Activated CD4-positive, alpha-beta T cell treated with anti-CD3 and anti-CD28 coated beads for 1 hour (primary cell): Measurements from ENCODE around the gene ENTPD5.
A peak's percentile ranks its signal among the peaks of the same experiment; 100 is the strongest.
"Not testable (repeated sequence)": the region's sequence is repeated elsewhere in the genome, so short reads cannot be mapped to it uniquely, and the experiment has no call there.

ENCODE experiments used
- DNase-seq: peaks from one replicate; pipeline ENCODE4 v3.0.0-alpha.2; 2020

ENTPD5 gene

DNA sequence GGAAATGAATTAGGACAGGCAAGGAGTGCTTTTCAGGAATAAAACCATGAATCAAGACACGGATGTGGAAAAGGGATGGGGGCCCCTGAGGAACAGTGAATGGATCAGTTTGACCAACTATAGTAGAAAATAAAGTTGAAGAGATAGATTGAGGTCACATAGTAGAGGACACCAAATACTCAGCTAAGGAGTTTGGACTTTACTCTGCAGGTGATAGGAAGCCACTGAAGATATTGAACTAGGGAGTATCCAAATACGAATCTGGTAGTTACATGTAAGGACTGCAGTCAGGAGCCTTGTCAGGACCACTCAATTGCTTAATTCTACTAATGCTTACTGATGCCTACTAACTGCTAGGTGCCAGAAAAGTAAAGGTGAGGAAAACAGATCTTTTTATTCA is 20.4 kb downstream of the ENTPD5 start:
- no peak for DNase-seq

DNA sequence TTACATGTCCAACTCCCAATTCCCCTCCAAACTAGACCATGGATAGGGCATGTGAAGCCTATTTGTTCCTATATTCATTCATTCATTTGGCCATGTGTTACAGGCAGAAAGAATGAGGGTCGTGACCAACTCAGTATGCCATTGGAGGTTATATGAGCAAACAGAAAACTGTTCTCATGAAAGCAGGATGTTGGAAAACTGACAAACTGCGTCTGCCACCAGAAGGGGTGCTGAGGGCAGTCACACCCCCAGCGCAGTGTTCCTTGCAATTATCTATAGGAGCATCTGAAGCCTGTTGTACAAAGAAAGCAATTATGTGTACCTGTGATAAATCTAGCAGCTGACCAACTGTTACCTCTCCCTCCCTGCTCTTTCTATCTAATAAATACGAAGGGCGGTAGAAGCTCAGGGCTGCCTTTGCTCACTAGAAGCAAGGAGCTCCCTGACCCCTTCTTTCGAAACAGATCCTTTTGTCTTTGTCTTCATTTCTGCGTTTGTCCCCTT is 21.1 kb downstream of the ENTPD5 start:
- DNase-seq = no peak

DNA sequence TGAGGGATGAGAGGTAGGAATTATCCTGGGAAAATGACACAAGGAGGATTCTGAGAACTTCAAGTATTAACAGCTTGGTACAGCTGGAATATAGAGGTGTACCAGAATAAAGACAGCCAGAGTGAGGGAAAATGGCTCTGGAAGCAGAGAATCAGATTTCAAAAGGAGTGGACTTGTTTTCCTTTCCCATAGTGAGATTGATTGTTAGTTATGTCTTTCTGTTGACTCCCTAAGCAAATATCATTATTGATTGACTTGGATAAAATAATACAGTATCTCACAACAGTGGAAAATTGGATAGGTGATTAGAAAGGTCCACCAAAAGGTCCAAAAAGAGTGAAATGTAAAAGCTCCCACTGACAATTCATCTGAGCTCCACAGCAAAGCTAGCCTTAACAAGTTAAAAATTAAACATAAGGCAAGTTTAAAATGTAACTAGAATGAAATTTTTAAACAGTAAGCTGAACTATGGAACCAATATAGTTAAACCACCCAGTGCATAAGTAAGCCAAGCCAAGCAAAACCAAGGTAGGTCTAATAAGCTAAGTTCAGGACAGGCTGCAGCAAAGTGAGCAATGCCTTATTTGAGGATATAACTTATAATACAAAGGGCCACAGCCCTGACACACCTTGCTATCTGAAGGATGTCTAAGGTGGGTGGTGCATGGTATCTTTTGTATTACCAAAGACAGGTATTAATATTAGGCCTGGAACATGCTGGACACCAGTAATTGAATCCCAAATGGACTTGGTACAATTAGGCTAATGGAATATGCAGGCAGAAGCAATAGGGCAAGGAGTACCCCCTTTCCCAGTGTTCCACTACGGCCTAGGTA is 21.8 kb downstream of the ENTPD5 start:
- DNase-seq = no peak

DNA sequence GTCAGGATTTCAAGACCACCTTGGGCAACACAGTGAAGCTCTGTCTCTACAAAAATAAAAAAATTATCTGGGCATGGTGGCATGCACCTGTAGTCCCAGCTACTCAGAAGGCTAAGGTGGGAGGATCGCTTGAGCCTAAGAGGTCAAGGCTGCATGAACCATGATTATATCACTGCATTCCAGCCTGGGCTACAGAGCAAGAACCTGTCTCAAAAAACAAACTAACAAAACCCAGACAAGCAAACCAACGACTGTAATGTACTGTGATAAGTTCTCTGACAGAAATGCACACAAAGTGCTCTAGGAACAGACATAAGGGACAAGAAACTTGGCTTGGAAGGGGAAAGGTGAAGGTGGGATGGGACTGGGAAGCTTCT is 22.4 kb downstream of the ENTPD5 start:
- DNase-seq = no peak

DNA sequence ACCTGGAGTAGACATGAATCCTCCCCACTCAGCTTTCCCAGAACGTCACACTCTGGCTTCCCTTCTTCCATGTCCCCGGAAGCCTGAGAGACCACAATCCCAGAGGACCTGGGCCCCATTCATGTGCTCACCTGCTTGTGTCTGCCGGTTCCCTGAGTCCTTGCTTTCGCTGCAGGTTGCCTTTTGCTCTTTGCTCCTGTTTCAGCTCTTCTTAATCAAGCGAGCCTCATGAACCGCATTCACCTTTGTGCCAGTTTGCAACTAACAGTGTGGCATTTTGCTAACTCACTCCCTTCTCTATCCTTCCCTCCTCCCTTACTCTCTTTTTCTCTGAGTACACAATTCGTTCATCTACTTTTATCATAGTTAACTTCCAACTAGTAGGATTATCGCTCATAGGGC is 23.1 kb downstream of the ENTPD5 start:
- DNase-seq = no peak

DNA sequence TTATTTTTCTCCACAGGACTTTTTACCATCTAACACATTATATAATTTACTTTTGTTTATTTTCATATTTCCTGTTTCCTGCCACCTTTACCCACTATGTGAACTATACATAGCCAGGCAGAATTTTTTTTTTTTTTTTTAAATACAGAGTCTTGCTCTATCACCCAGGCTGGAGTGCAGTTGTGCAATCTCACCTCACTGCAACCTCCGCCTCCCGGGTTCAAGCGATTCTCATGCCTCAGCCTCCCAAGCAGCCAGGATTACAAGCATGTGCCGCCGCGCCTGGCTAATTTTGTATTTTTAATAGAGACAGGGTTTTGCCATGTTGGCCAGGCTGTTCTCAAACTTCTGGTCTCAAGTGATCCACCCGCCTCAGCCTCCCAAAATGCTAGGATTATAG is 24.2 kb downstream of the ENTPD5 start:
- DNase-seq = not testable (repeated sequence)

DNA sequence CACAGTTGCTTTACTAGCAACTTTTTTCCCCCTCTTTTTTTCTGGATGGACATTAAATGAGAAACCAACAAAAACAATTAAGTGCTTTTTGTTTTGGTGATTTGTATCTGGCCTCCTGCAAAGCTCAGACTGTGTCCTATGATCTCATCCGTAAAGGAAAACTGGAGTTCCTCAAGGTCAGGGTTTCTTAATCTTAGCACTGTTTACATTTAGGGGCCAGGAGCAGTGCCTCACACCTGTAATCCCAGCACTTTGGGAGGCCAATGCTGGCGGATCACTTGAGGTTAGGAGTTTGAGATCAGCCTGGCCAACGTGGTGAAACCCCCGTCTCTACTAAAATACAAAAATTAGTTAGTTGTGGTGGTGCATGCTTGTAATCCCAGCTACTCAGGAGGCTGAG is 28.0 kb downstream of the ENTPD5 start:
- no peak for DNase-seq

DNA sequence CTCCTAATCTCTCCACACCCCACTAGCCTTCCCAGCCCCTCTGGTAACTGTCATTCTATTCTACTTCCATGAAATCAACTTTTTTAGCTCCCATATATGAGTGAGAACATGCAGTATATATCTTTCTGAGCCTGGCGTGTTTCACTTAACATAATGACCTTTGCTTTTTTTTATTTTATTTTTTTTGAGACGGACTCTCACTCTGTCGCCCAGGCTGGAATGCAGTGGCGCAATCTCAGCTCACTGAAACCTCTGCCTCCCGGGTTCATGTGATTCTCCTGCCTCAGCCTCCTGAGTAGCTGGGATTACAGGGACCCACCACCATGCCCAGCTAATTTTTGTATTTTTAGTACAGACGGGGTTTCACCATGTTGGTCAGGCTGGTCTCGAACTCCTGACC is 30.4 kb downstream of the ENTPD5 start:
- not testable (repeated sequence) for DNase-seq

DNA sequence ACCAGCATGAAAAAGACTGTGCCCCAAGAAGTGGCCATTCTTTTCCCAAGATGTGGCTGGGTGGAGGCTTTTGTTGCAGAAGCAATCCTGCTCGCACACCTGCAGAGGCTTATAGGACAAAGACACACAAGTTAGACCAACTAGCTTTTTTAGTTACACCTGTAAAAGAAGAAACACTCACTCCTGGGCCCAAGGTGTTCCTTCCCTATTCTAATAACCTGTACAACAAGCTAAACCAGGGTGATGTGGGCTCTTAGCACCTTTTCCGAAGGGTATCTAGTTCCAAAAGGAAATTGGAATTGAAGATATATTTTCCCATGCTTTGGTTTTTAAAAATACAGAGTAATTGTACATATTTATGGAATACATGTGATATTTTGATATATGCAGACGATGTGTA is 31.0 kb downstream of the ENTPD5 start:
- no peak for DNase-seq

DNA sequence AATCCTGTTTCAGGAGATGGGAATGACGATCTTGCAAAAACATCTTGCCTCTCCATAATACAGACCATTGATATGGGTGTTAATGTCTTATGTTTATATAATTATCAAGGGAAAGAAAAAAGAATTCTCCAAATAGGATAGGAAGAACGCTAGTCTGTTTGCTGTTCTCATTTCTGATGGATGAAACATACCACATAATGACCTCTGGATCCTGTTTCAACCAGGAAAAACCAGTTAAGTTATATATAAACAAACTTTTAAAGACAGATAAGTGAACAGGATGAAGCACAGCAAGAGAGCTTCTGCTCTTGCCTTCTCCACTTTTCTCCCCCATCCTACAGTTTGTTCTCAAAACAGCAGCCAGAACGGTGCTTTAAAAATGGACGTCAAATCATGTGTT is 41.2 kb downstream of the ENTPD5 start:
- no peak for DNase-seq

DNA sequence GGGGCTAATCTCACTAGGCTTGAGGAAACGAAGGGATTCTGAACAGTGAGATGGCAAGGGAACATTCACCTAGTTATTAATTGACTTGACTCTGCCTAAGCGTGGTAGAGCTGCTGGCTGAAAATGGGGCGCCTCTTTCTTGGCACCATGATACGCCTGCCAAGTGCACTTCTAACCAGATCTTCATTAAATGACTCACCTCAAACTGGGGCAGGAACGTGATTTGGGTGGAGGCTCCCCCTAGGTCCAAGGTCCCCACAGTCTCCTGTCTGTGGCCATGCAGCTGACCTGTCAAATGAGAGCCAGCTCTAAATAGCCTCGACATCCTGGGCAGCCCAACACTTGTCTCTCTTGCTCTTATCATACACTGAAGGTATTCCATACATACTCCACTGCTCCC is 43.0 kb downstream of the ENTPD5 start:
- no peak for DNase-seq

DNA sequence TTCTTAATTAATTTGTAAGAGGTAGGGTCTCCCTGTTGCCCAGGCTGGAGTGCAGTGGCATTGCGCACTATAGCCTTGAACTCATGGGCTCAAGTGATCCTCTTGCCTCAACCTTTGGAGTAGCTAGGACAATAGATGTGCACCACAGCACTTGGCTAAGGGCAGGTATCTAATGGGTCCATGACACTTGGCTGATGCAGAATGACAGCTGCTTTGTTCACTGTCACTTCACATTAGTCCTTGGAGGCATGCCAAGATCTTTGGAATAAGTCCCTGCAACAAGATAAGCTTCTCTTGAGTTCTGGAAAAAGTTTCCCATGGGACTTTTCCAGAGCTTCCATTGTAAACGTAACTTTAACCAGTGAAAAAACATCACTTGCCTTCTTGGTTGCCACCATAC is 45.6 kb downstream of the ENTPD5 start:
- no peak for DNase-seq

DNA sequence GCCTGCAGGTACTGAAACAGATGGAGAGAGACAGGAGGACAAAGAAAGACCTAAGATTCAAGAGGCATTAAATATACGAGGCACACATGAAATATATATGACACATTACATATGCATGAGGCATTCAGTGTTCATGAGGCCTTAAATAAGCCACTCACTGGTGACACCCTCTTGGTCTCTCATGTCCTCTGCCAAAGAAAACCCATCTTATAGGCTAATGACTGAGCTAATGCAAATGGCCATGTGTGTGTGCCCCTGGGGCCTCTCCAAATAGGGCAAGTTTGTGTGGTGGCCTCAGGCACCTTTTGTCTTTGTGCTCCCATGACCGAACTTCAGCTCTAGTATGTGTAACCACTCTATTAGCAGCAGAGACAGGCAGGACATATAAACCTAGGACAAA is 50.2 kb downstream of the ENTPD5 start:
- DNase-seq = no peak

DNA sequence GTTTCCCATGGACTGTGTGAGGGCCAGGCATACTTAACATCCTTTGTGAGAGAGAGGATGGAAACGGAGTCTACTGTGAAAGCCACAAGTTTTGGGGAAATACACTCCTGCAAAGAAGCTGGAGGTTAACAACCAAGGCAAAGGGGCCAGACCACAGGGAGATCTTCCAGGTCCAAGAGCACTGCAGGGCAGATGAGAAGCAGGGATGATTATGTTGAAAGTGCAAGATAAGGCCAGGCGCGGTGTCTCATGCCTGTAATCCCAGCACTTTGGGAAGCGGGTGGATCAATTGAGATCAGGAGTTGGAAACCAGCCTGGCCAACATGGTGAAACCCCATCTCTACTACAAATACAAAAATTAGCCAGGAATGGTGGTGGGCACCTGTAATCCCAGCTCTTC is 53.9 kb downstream of the ENTPD5 start:
- DNase-seq = no peak

DNA sequence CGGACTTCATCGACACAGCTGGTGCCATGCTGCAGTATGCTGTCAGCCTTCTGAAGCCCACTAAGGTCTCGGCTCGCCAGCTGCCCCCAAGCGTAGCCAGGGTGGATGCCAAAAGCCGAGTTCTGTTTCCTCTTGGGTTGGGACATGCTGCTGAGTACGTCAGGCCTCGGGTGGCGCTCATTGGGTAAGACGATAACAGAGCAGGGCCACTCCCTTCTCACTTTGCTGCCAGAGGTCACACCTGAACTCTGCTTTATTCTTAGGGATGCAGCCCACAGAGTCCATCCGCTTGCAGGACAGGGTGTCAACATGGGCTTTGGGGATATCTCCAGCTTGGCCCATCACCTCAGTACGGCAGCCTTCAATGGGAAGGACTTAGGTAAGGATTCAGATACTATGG is 57.9 kb downstream of the ENTPD5 start:
- DNase-seq = no peak

DNA sequence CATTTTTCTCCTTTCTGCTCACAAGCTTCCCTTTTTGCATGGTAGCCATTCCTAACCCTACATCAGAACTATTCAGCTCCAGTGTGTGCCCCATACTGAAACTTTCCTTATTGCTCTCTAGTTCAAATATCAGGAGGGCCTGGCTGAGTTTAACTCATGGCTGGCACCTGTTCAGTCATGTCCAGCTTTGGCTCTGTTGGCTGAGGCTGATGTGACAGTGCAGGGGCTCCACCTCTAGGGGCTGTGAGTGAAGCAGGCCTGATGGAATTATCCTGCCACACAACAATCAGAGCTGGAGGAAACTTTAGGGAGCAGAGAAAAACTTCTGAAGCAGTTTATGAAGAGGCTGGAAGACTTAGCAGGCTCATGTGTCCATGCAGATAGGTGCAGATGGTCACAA is 60.5 kb downstream of the ENTPD5 start:
- DNase-seq = no peak

DNA sequence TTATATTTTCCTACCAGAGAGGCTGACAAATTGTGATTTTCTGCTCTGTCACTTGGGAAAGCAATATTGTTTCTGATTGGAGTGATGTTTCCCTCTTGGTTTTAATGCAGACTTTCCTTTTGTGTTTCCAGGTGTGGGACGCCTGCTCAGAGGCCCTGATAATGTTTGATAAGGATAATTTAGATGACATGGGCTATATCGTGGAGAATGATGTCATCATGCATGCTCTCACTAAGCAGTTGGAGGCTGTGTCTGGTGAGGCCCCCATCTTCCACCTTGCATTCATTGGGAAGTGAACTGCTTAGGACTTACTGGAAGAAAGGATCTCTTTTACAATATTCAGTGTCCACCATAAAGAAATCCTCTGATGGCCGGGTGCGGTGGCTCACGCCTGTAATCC is 63.4 kb downstream of the ENTPD5 start:
- DNase-seq = no peak

DNA sequence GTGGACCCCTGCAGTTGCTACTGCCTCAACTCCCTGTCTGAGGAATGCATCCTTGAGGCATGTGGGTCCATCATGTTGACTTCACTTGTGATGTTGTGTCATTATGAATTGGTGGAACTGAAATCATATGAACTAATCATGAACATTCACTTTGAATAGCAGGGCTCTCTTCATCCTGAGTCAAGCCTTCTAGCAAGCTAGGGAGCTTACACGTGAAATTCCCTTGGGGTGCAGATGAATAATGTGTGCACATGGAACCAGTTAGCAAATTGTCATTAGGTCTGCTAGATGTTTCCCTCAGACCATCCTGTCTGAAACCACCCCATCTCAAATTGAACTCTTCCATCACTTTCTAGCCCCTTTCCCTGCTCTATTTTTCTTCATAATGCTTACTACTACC is 65.4 kb downstream of the ENTPD5 start:
- DNase-seq = no peak

DNA sequence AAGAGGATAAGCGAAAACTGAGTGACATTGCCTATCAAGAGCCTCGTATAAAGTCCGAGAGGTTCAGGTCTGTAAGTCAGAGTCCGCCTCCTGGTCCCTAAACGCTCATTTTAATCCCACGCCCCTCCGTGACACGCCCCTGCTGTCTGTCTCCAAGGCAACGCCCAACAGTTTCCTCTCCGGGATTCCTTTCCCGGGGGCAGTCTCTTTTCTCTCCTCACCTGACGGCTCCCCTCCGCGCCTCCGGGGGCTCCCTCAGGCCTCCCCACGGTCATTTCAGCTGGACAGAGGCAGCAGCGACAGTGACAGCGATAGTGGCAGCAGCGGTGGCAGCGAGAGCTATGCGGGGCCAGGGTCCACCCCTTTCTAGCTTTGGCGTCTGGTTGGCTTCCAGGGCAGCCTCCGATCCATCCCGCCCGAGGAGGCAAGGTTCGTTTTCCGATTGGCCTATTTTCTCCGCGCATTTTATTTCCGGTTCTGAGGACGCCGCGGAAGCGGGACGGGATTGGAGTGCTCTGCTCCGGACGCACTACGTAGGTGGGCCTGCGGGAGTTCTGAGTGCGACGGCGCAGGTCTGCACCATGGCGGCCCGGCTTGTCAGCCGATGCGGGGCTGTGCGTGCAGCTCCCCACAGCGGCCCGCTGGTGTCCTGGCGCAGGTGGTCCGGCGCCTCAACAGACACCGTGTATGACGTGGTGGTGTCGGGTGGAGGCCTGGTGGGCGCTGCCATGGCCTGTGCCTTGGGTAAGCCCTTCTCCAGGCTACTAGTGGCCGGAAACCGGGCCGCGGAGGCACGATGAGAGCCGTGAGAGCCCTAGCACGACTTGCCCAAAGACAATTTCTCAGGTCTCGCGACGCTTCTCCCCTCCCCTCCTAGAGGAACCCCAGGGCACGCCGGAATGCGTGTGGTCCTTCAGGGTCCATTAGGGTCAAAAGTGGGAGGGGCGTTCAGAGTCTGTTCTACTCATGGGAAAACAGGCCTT is 69.0 kb downstream of the ENTPD5 start, which contains the start of the genes COQ6 and FAM161B:
TSS of gene COQ6 (plus strand) at position 551 of the 983 bp plus-strand sequence. CDS start at position 582, 31 bp downstream.
TSS of gene FAM161B (minus strand) at position 343 of the 983 bp plus-strand sequence. CDS start at position 275, 68 bp downstream.
- peak; percentile 85 for DNase-seq

DNA sequence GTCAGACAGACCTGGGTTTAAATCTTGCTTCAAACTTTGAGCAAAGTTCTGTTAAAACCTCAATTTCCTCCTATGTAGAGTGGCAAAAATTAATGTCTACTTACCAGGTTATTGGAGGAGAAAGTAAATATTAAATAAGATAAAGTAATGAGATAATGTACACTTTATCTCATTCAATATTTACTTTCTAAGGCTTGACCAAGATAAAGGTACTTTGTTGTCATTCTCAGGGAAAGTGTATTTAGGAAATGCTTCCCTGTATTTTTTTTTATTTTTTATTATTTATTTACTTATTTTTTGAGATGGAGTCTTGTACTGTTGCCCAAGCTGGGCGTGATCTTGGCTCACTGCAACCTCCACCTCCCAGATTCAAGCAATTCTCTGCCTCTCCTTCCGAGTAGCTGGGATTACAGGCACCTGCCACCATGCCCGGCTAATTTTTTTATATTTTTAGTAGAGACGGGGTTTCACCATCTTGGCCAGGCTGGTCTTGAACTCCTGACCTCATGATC is 73.9 kb downstream of the ENTPD5 start:
- no peak for DNase-seq

DNA sequence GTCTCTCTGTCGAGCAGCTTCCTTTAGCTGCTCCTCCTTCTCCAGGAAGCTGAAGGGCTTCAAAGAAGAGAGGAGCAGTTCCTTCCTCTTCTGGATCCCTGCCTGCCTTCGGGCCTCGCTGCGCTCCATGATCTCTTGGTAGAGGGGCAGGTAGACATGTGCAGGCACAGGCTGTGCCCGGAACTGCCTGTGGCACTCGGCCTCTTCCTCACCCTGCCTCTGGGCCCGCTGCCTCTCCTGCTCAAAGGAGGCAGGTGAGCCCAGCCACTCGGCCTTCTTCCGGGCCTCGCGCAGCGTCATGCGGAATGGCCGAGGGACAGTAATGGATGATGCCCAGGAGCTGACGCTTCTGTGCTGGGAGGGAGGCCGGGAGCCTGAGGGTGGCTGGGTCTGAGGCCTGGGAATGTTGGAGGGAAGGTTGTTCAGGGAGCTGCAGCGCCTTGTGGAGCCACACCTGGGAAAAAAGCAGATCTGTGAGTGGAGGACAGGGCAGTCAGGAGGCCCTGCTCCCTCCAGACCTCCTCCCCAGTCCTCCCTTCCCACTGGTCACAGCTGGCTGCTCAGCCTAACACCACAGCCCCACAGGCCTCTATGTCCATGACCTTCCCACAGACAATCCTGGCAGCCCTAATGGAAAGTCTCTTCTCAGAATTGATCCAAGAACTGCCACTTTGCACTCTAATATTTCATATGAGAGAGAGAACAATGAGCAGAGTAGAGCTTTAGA is 74.5 kb downstream of the ENTPD5 start:
- DNase-seq = no peak

DNA sequence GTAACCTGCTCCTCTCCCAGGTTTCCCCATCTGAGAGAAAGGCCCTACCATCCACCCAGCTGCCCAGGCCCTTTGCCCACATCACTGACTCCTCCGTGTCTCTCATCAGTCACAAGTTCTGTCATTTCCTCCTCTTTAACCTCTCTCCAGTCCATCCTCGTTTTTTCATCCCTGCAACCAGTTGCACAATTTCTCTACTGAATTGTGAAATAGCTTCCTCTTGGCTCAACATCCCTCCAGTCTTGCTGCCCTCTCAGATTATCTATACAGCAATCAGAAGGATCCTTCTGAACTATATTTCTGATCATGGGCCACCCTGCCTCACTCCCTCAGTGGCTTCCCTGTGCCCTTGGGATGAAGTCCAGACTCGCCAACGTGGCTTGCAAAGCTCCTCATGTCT is 76.0 kb downstream of the ENTPD5 start:
- DNase-seq = no peak

DNA sequence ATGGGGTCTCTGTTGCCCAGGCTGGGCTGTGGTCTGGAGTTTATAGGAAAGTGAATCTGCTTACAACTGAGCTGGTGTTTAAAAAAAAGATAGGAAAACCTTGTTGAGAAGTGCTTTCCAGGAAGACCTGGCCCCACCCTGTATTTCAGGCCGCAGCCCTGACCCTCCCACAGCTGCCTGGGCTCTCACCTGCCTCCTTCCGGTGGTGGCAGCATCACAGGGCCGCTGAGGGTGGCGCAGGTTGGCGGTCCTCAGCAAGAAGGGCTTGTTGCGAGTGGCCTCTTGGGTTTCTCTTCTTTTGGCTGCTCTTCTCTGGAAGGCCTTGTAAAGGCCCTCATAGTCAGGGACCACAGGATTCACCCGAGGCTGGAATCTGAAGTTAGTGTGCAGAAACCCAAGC is 76.9 kb downstream of the ENTPD5 start:
- DNase-seq = no peak
